HL-60 (cell line): ENCODE data around the gene LEPR.

Source experiments
- DNase-seq, 2 experiments: peaks; one replicate each; pipeline ENCODE4 v3.0.0-alpha.2; 2010 to 2020; ENCODE audit warnings: low read depth in 1 of 2, low spot score in 1 of 2
- H3K27ac ChIP-seq: fragments of 250-450 bp; sonication (Bioruptor Pico); replicated peaks from 2 replicates; pipeline ENCODE4 v1.5.1; 2020; ENCODE audit warnings: mild to moderate bottlenecking, moderate library complexity
- H3K27me3 ChIP-seq: fragments of 250-450 bp; sonication (Bioruptor Pico); 2 replicates; pipeline ENCODE4 v1.5.1; 2021; ENCODE audit warnings: mild to moderate bottlenecking, moderate library complexity; ENCODE audit not compliant: insufficient read depth, poor library complexity, severe bottlenecking
- H3K4me3 ChIP-seq: replicated peaks from 2 replicates; pipeline ENCODE4 v1.5.1; 2011; ENCODE audit warnings: mild to moderate bottlenecking, control low read depth, low read length; ENCODE audit not compliant: insufficient read depth
- CTCF ChIP-seq: IDR thresholded peaks from one replicate; pipeline ENCODE4 v1.5.1; 2011; ENCODE audit warnings: low read length, control low read depth, inconsistent platforms; ENCODE audit not compliant: insufficient read depth
- GABPA ChIP-seq: IDR thresholded peaks from 2 replicates; pipeline ENCODE4 v1.6.1; 2012; ENCODE audit warnings: low read depth
- POLR2AphosphoS5 ChIP-seq: IDR thresholded peaks from 2 replicates; pipeline ENCODE4 v1.6.1; 2012; ENCODE audit warnings: low read depth
- SPI1 ChIP-seq: IDR thresholded peaks from 2 replicates; pipeline ENCODE4 v1.6.1; 2012; ENCODE audit warnings: low read depth, mild to moderate bottlenecking, borderline replicate concordance
- TF ChIP-seq, protein P1 (sequence below): IDR thresholded peaks from 2 replicates; pipeline ENCODE4 v1.6.1; 2012; ENCODE audit warnings: low read depth; ENCODE audit not compliant: insufficient replicate concordance

Gene LEPR

GRCh38 chr1:65423884-65424572 is 3.6 kb downstream of the LEPR start:
- H3K4me3 ChIP-seq: no peak overlapping the region
- no peak overlapping the region for H3K27ac ChIP-seq
- DNase-seq: peak in 1 of 2 experiments; percentile 21

GRCh38 chr1:65424573-65424889 is 4.1 kb downstream of the LEPR start:
- TF ChIP-seq CTCF (no peak), SPI1 (no peak), GABPA (no peak), POLR2AphosphoS5 (no peak)
- TF ChIP-seq, protein P1, sequence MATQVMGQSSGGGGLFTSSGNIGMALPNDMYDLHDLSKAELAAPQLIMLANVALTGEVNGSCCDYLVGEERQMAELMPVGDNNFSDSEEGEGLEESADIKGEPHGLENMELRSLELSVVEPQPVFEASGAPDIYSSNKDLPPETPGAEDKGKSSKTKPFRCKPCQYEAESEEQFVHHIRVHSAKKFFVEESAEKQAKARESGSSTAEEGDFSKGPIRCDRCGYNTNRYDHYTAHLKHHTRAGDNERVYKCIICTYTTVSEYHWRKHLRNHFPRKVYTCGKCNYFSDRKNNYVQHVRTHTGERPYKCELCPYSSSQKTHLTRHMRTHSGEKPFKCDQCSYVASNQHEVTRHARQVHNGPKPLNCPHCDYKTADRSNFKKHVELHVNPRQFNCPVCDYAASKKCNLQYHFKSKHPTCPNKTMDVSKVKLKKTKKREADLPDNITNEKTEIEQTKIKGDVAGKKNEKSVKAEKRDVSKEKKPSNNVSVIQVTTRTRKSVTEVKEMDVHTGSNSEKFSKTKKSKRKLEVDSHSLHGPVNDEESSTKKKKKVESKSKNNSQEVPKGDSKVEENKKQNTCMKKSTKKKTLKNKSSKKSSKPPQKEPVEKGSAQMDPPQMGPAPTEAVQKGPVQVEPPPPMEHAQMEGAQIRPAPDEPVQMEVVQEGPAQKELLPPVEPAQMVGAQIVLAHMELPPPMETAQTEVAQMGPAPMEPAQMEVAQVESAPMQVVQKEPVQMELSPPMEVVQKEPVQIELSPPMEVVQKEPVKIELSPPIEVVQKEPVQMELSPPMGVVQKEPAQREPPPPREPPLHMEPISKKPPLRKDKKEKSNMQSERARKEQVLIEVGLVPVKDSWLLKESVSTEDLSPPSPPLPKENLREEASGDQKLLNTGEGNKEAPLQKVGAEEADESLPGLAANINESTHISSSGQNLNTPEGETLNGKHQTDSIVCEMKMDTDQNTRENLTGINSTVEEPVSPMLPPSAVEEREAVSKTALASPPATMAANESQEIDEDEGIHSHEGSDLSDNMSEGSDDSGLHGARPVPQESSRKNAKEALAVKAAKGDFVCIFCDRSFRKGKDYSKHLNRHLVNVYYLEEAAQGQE: no peak
- no peaks in the 10 kb centered on the region for H3K27me3 ChIP-seq
- no peak overlapping the region for H3K4me3 ChIP-seq
- no peak for DNase-seq
- H3K27ac ChIP-seq: no peak overlapping the region

More at GRCh38 chr1:65423884-65424572, 3.6 kb downstream of the LEPR start:
- no peaks in the 10 kb centered on the region for H3K27me3 ChIP-seq
- TF ChIP-seq POLR2AphosphoS5: no peak
- no peak for TF ChIP-seq SPI1
- TF ChIP-seq, protein P1: no peak
- TF ChIP-seq GABPA: no peak
- no peak for TF ChIP-seq CTCF

GRCh38 chr1:65425006-65425405 is 4.5 kb downstream of the LEPR start:
- no peak overlapping the region for H3K27ac ChIP-seq
- no peaks in the 10 kb centered on the region for H3K27me3 ChIP-seq
- no peak for TF ChIP-seq POLR2AphosphoS5
- TF ChIP-seq GABPA: no peak
- TF ChIP-seq CTCF: no peak
- TF ChIP-seq SPI1: no peak
- TF ChIP-seq, protein P1: no peak
- DNase-seq: no peak
- H3K4me3 ChIP-seq: no peak overlapping the region
